NCI-H1417 treated with DMSO at 0.1 percent for 48 hours (cell line): ENCODE results near the gene CNIH3.

Experiments used
- DNase-seq: peaks from one replicate; lab custom pipeline; 2025; lab: John Stamatoyannopoulos, UW

CNIH3 gene

GRCh38 chr1:224722838-224723237 lies 106.7 kb downstream of the CNIH3 start:
- DNase-seq = no peak

- no peak for DNase-seq
These were observed 108.4 kb downstream of the CNIH3 start for GRCh38 chr1:224724566-224724965.

GRCh38 chr1:224726441-224727182 lies 110.5 kb downstream of the CNIH3 start:
- no peak for DNase-seq

DNA sequence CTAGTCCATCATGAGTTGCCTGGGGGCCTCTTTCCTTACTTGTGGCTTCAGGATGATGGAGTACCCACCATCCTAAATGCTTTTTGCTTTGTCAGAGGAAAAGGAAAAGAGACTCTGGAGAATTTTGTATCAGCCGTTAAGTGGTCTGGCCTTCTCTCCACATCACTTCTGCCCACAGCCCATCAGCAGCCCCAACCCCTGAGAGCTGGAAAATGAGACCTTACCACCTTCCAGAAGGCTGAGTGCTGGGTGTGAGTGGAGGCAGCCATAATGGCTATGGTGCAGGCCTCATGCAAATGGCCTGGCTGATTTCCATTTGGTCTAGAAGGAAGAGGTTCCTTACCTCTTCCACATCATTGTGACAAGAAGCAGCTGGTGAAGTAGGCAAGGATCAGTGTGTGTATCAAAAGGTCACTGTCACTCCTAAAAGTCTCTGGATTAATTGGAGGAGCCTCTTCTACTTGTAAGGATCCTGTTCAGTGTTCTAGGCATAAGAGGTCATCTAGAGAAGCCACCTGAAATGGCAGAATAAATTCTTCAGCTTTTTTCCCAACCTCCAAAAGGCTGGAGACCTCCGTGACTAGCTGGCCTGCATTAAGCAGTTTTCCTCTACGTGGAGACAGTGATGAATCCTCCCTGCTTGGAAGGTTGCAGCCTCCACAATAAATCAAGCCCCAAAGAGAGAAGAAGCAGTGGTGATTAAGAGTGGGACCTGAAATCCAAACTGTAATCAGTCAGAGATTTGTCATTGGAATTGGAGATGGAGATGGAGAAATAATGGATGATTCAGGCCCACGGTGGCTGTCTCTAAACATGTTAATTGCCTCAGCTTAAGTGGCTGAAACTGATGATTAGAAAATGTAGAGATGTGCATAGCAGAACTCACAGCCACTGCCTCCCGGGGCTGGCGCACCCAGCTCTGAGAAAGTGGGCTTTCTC lies 111.5 kb downstream of the CNIH3 start:
- DNase-seq = no peak

DNA sequence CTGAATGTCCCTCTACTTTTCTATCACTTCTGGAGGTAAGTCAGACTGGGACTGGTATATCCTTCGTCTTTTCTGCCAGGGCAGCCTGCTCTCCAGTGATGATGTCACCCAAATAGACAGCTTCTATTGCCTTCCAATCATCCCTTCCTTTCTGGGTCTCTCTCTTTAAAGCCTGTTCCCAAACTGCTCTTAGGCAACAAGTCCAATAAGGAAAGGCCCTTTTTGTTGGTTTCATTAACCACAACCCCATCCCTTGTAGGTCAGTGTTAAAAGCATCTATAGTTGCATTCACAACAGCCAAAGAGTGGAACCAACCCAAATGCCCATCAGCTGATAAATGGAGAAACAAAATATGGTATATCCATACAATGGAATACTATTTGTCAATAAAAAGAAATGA lies 114.4 kb downstream of the CNIH3 start:
- DNase-seq = no peak

GRCh38 chr1:224730965-224731364 lies 114.8 kb downstream of the CNIH3 start:
- no peak for DNase-seq

- no peak for DNase-seq
These were observed 115.5 kb downstream of the CNIH3 start for GRCh38 chr1:224731633-224732032.

DNA sequence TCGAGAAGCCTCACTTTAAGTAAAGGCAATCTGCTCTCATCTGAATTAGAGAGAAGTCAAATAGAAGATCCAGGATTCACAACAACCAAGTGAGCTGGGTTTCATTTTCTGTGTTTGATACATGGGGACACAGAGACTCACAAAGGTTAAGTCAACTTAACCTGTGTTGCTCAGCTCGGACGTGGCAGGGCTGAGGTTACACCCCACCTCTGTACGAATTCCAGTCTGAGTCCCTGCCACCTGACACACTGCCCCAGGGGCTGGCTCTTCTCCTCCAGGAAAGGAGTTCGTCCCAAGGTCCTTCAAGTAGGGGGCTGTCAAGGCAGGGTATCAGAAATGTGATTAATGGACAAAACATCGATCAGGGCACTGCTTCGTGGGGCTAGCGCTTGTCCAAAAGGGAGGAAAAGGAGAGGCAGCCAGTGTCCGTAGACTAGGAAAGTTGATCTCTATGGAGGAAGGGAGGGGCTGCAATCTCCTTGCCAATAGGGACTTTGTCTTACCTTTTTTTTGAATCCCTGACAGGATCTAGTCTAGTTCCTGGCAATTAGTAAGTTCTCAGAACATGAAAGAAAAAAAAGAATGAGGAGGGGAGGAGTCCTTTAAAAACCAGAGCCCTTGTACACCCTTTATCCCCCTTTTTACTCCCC lies 116.4 kb downstream of the CNIH3 start:
- DNase-seq = no peak

DNA sequence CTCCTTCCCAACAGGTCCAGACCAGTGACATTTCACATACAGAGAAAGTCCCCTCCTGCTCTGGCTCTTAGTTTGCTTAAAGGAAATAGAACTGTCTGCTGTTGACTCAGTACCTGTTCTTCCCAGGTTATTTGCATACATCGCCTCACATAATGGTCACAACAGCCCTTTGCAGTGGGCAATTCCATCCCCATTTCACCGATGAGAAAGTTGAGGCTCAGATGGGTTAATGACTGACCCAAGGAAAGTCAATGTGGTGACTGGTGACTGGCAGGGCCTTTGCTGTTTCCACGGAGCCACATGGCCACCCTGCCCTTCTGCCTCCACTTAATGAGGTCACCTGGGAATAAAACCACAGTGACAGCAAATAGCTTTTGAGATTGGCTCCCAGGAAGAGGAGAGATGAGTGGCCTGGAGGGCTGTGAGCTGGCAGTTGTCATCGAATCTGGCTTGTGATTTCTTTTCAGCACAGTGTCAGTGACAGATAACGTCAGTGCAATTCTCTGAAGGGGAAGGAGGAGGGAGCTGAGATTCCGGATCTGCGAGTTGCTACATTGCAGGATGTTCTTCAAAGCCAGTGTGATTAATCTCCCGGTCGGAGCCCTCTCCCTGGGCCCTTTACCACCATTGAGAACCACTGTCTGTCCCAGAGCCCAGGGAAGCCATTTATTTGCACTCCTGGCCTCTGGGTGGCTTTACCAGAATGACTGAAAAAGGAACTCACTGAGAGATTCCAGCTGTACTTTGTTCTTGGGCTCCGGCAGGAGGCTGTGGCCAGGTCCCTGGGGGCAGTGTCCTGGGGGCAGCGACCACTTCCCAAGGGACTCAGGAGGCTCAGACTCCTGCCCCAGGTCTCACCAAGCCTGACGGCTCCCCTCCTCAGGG lies 117.2 kb downstream of the CNIH3 start:
- DNase-seq = no peak

- DNase-seq = no peak
These were observed 118.3 kb downstream of the CNIH3 start for GRCh38 chr1:224734261-224734935.

- no peak for DNase-seq
These were observed 119.0 kb downstream of the CNIH3 start for GRCh38 chr1:224735159-224735558.

DNA sequence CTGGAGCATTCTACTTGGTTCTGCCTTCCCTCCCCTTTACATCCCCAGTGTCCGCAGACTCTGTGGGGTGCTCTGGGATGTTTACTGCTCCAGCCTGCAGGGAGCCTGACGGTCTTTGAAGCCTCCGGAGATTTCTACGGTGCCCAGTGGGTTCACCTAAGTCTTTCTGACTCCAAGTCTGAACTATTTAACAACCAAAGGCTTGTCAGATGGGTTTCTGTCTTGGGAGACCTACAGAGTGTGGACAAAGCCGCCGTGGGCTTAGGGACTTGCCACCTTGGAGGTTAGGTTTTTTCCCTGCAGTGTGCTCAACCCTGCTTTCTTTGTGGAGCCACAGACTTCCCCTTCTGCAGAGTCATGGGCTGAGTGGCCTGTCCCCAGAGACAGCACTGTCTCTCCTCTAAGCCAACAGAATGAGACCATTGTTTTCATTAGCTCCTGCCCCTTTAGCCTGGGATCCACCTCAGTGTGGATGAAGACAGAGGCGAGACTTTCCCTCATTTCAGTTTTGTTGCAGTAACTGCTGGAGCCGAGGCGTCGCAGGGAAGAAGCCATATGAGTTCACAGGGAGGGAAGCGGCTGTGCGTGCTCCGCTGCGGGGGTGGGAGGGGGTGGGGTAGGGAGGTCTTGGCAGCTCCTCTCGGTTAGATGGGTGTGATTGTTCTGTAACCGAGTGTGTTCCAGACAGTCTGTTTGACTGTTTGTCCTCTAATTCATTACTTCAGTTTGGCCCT lies 120.7 kb downstream of the CNIH3 start:
- no peak for DNase-seq

DNA sequence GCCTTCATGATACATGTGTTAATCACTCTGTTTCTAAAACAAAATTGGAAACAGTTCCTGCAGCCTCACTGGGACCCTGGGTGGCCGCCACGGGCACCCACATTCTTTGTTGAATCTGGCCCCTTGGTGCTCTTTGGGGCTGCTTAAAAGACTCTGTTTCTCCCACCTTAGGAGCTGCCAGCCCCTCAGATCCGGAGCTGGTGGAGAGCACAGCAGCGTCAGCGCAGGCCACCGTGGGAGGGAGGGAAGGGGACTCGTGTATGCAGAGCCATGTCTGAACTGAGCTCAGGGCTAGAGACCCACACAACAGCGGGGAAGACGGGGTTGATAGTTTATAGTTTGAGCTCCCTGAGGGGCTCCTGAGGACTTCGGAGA lies 121.2 kb downstream of the CNIH3 start:
- DNase-seq = no peak

- DNase-seq = no peak
These were observed 123.3 kb downstream of the CNIH3 start for GRCh38 chr1:224739303-224739996.

GRCh38 chr1:224739997-224740684 lies 124.0 kb downstream of the CNIH3 start:
- DNase-seq = no peak

DNA sequence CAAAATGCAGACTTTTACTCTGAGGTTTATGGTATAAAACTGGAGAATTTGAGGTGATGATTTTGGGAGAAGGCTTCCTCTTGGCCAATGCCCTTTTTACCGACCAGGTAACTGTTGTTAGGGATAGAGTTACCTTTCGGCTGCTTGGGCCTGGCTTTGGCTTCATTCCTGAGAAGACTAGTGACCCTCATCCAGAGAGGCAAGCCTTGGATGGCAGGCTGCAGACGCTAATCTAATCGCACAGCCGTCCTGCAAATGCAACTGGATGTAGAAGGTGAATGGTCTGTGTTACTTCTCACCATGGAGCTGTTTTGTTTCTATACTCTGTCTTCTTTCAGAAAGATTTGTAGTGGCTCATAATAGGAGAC lies 124.6 kb downstream of the CNIH3 start:
- no peak for DNase-seq

DNA sequence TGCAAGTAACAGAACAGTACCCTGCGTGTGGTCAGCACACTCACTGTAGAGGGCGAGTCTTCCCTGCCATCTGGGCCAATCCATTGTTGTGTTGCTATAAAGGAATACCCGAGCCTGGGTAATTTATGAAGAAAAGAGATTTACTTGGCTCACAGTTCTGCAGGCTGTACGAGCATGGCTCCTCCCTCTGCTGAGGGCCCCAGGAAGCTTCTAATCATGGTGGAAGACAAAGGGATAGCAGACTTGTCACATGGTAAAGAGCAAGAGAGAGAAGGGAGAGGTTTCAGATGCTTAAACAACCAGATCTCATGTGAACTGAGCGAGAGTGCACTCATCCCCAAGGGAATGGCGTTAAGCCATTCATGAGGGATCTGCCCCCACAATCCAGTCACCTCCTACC lies 126.2 kb downstream of the CNIH3 start:
- no peak for DNase-seq

DNA sequence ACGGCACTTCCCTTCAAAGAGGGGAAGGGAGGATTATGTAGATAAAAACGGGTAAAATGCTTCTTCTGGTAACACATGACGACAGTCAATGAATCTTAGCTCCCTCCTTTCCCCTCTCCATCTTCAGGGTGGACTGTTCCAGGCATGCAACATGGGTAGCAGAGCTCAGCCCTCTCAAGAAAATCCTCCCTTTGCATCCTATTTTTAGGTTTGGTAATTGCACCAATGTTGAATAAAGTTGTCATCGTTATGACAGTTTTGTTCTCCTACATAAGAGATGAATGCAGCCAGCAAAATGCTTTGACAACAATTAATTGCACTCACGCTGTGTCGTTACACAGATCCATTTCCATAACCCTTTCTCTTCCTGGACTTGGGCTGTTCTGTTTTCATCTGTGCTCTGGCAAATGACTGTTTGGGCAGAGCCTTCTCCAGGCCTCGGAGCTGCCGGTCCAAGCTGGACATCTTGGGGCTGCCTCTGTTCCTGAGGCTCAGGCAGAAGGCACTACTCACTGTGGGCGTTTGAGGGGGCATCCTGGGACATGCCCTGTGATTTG lies 127.6 kb downstream of the CNIH3 start:
- peak; percentile 53 for DNase-seq

GRCh38 chr1:224744521-224744920 lies 128.4 kb downstream of the CNIH3 start:
- no peak for DNase-seq
